A673 (cell line): ENCODE data around the gene CISH. TPM values are rescaled to one million over a fixed set of nuclear protein-coding genes. Genes with fewer than 3 reads are reported as not detected.

Experiments
- BruUV-seq: library from RNA; stranded (reverse); fragments of 400-500 nt; replicated peaks from 2 replicates; lab custom pipeline; 2021; lab: Mats Ljungman, UMichigan
- CTCF ChIA-PET: fragments of 300-600 bp; sonication (Branson Sonifier 250); formaldehyde crosslinking; loops from one replicate; lab custom pipeline; 2022; ENCODE audit warnings: antibody characterized with exemption; lab: Charles Lee
- POLR2A ChIA-PET: fragments of 300-600 bp; sonication (Branson Sonifier 250); formaldehyde crosslinking; loops from one replicate; lab custom pipeline; 2022; ENCODE audit warnings: antibody characterized with exemption; ENCODE audit not compliant: low non-redundant PET; lab: Charles Lee
- DNase-seq: peaks from one replicate; pipeline ENCODE4 v3.0.0-alpha.2; 2015; ENCODE audit warnings: low spot score
- H3K27ac ChIP-seq: fragments of 200-600 bp; sonication (generic); 2 replicates; pipeline ENCODE4 v1.5.1; 2016; ENCODE audit warnings: mixed run types, low read depth, mild to moderate bottlenecking, mixed read lengths, antibody characterized with exemption, low read length; ENCODE audit not compliant: poor library complexity, severe bottlenecking
- H3K27me3 ChIP-seq: fragments of 200-600 bp; sonication (generic); replicated peaks from 2 replicates; pipeline ENCODE4 v1.6.1; 2017; ENCODE audit warnings: mixed run types, low read depth, mild to moderate bottlenecking, mixed read lengths, antibody characterized with exemption, low read length; ENCODE audit not compliant: insufficient read depth, poor library complexity
- H3K36me3 ChIP-seq: fragments of 200-600 bp; sonication (generic); 2 replicates; pipeline ENCODE4 v1.6.1; 2016; ENCODE audit warnings: mixed run types, mild to moderate bottlenecking, mixed read lengths, antibody characterized with exemption, low read length; ENCODE audit not compliant: insufficient read depth, poor library complexity, severe bottlenecking
- H3K4me1 ChIP-seq: fragments of 200-600 bp; sonication (generic); 2 replicates; pipeline ENCODE4 v1.6.1; 2017; ENCODE audit warnings: mixed run types, mild to moderate bottlenecking, mixed read lengths, antibody characterized with exemption, low read length; ENCODE audit not compliant: insufficient read depth, poor library complexity, severe bottlenecking
- H3K4me3 ChIP-seq: fragments of 200-600 bp; sonication (generic); 2 replicates; pipeline ENCODE4 v1.5.1; 2016; ENCODE audit warnings: low read depth, mixed run types, mild to moderate bottlenecking, mixed read lengths, low read length; ENCODE audit not compliant: poor library complexity, severe bottlenecking
- H3K9me3 ChIP-seq: fragments of 200-600 bp; sonication (generic); 2 replicates; pipeline ENCODE4 v1.6.1; 2016; ENCODE audit warnings: mixed run types, low read depth, mild to moderate bottlenecking, mixed read lengths, antibody characterized with exemption, low read length; ENCODE audit not compliant: poor library complexity, severe bottlenecking
- CTCF ChIP-seq: fragments of 300-800, 200-600 bp; sonication (generic); conservative IDR thresholded peaks from 2 replicates; pipeline ENCODE4 v1.5.1; 2017; ENCODE audit warnings: low read depth, mild to moderate bottlenecking, antibody characterized with exemption, low read length, moderate library complexity, mixed read lengths
- EZH2 ChIP-seq: fragments of 200-600 bp; sonication (generic); IDR thresholded peaks from 2 replicates; pipeline ENCODE4 v1.6.1; 2017; ENCODE audit warnings: borderline replicate concordance, low read depth, mild to moderate bottlenecking, mixed read lengths, antibody characterized with exemption, low read length; ENCODE audit not compliant: poor library complexity, severe bottlenecking
- intact Hi-C: fragments of 100-400 bp; cut with micrococcal nuclease; formaldehyde crosslinking; loops from one replicate; pipeline ENCODE4 v1.10.0; 2022; ENCODE audit not compliant: unreplicated experiment
- total RNA-seq: library from RNA; stranded (reverse); gene quantifications from 2 replicates; pipeline ENCODE4 v1.2.3, GENCODE V29; 2021

CISH gene
- total RNA-seq, 1 experiment from 2014 or later: 0.86 TPM

- Histone ChIP-seq H3K27ac (no peak overlapping the region), H3K36me3 (no peaks in the 10 kb centered on the region), H3K9me3 (no peaks in the 10 kb centered on the region), H3K4me1 (no peaks in the 10 kb centered on the region), H3K27me3 (no peaks in the 10 kb centered on the region), H3K4me3 (no peak overlapping the region)
- TF ChIP-seq CTCF (no peak), EZH2 (no peak)
- no TSS peak for BruUV-seq
- intact Hi-C loops: no loop called here
- CTCF ChIA-PET: no interaction called here
- POLR2A ChIA-PET: no interaction called here
- no peak for DNase-seq
Measured at GRCh38 chr3:50584391-50584790, 27.2 kb downstream of the CISH start.

GRCh38 chr3:50583897-50584296, 27.7 kb downstream of the CISH start:
- Histone ChIP-seq H3K27me3 (no peaks in the 10 kb centered on the region), H3K4me1 (no peaks in the 10 kb centered on the region), H3K27ac (no peak overlapping the region), H3K9me3 (no peaks in the 10 kb centered on the region), H3K36me3 (no peaks in the 10 kb centered on the region), H3K4me3 (no peak overlapping the region)
- no peak for TF ChIP-seq CTCF
- TF ChIP-seq EZH2: no peak
- intact Hi-C loops: no loop called here
- BruUV-seq: no TSS peak
- CTCF ChIA-PET: no interaction called here
- DNase-seq: no peak
- POLR2A ChIA-PET: no interaction called here

GRCh38 chr3:50582083-50582482, 29.5 kb downstream of the CISH start:
- no peak for TF ChIP-seq CTCF
- TF ChIP-seq EZH2: no peak
- no TSS peak for BruUV-seq
- no peak overlapping the region for H3K4me3 ChIP-seq
- H3K9me3 ChIP-seq: no peaks in the 10 kb centered on the region
- no peak for DNase-seq
- ChIA-PET CTCF (no interaction called here), POLR2A (no interaction called here)
- H3K27ac ChIP-seq: no peak overlapping the region
- no peaks in the 10 kb centered on the region for H3K27me3 ChIP-seq
- intact Hi-C loops: no loop called here
- H3K36me3 ChIP-seq: no peaks in the 10 kb centered on the region
- H3K4me1 ChIP-seq: no peaks in the 10 kb centered on the region
